ENCODE measurements around the gene PGRMC1. TPM values are rescaled to one million over a fixed set of nuclear protein-coding genes. Genes with fewer than 3 reads are reported as not detected.

PGRMC1 gene
- total RNA-seq, 1 experiment from 2014 or later, result 177 TPM

DNA sequence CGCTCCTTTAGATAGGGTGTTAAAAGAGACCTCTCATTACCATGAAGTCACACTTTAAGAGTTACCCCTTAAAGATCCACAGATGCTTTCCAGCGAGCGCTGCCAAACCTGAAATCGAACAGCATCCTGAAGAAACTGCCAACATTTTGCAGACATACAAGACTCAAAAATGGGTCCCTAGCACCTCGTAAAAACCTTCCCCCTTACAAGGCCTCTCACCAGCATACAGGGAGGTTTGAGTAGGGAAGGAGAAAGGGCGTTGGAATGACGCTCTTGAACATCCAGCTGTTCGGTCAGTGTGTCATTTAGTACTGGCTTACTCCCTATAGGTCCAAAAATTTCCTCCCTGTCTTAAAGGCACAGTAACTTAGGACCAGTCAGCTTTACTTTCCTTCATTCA is 45.3 kb upstream of the PGRMC1 start:
- DNase-seq (ENCODE audit: low spot score) (no peak), ATAC-seq (no peak)
- Mint-ChIP-seq H3K27me3 (ENCODE audit: low read depth) (no peaks in the 10 kb centered on the region), H3K4me1 (no peaks in the 10 kb centered on the region), H3K9me3 (no peaks in the 10 kb centered on the region), H3K36me3 (no peaks in the 10 kb centered on the region), H3K27ac (no peak overlapping the region), H3K4me3 (no peak overlapping the region)
- no peak for TF ChIP-seq OVOL2 (CRISPR knock-in tag; IDR thresholded peaks at IDR 0.05; ENCODE audit: borderline replicate concordance)
- no peak for TF ChIP-seq TEAD1 (CRISPR knock-in tag; IDR thresholded peaks at IDR 0.05)
- TF ChIP-seq CREB1 (CRISPR knock-in tag; IDR thresholded peaks at IDR 0.05), result no peak
- TF ChIP-seq, protein P1, sequence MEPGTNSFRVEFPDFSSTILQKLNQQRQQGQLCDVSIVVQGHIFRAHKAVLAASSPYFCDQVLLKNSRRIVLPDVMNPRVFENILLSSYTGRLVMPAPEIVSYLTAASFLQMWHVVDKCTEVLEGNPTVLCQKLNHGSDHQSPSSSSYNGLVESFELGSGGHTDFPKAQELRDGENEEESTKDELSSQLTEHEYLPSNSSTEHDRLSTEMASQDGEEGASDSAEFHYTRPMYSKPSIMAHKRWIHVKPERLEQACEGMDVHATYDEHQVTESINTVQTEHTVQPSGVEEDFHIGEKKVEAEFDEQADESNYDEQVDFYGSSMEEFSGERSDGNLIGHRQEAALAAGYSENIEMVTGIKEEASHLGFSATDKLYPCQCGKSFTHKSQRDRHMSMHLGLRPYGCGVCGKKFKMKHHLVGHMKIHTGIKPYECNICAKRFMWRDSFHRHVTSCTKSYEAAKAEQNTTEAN (CRISPR knock-in tag; IDR thresholded peaks at IDR 0.05), result no peak
- TF ChIP-seq, protein P2, sequence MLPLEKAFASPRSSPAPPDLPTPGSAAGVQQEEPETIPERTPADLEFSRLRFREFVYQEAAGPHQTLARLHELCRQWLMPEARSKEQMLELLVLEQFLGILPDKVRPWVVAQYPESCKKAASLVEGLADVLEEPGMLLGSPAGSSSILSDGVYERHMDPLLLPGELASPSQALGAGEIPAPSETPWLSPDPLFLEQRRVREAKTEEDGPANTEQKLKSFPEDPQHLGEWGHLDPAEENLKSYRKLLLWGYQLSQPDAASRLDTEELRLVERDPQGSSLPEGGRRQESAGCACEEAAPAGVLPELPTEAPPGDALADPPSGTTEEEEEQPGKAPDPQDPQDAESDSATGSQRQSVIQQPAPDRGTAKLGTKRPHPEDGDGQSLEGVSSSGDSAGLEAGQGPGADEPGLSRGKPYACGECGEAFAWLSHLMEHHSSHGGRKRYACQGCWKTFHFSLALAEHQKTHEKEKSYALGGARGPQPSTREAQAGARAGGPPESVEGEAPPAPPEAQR (CRISPR knock-in tag; IDR thresholded peaks at IDR 0.05), result no peak
- no peak for TF ChIP-seq ZNF121 (CRISPR knock-in tag; IDR thresholded peaks at IDR 0.05)
- TF ChIP-seq, protein P3, sequence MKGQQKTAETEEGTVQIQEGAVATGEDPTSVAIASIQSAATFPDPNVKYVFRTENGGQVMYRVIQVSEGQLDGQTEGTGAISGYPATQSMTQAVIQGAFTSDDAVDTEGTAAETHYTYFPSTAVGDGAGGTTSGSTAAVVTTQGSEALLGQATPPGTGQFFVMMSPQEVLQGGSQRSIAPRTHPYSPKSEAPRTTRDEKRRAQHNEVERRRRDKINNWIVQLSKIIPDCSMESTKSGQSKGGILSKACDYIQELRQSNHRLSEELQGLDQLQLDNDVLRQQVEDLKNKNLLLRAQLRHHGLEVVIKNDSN (CRISPR knock-in tag; IDR thresholded peaks at IDR 0.05), result no peak
- TF ChIP-seq, protein P4, sequence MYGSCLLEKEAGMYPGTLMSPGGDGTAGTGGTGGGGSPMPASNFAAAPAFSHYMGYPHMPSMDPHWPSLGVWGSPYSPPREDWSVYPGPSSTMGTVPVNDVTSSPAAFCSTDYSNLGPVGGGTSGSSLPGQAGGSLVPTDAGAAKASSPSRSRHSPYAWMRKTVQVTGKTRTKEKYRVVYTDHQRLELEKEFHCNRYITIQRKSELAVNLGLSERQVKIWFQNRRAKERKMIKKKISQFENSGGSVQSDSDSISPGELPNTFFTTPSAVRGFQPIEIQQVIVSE (CRISPR knock-in tag; IDR thresholded peaks at IDR 0.05; ENCODE audit: borderline replicate concordance), result no peak
- no peak for TF ChIP-seq FOXP1 (CRISPR knock-in tag; IDR thresholded peaks at IDR 0.05; ENCODE audit: borderline replicate concordance)
- TF ChIP-seq SMAD3 (CRISPR knock-in tag; IDR thresholded peaks at IDR 0.05; ENCODE audit: borderline replicate concordance), result no peak
- no peak for TF ChIP-seq SMAD4 (CRISPR knock-in tag; IDR thresholded peaks at IDR 0.05)
- ChIA-PET CTCF (no interaction called here), POLR2A (no interaction called here)

DNA sequence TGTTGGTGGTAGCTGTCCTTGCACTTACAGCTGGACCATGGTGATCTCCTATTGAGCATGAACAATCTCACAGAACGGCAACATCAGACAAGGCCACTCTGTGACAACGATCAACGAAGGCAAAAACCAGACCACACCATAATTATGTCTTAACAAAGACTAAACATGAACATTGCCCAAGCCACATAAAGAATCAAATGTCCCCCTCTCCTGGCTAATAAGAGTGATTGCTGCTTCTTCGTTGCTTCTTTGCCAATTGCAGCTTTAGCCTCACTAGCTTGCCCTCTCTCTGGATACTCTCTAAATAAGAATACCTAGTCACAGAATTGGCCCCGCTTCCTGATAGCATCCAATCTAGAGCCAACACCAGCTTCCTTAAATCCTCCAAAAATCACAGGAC is 41.5 kb upstream of the PGRMC1 start:
- TF ChIP-seq RORB (CRISPR knock-in tag; IDR thresholded peaks at IDR 0.05) (no peak), FOXP1 (CRISPR knock-in tag; IDR thresholded peaks at IDR 0.05; ENCODE audit: borderline replicate concordance) (no peak), NFE2L1 (CRISPR knock-in tag; IDR thresholded peaks at IDR 0.05) (no peak), ESRRA (CRISPR knock-in tag; IDR thresholded peaks at IDR 0.05; ENCODE audit: borderline replicate concordance) (no peak), JAZF1 (CRISPR knock-in tag; IDR thresholded peaks at IDR 0.05) (no peak), NFYB (CRISPR knock-in tag; conservative IDR thresholded peaks at IDR 0.05; ENCODE audit: low read depth) (no peak), HMGA2 (CRISPR knock-in tag; IDR thresholded peaks at IDR 0.05) (no peak), CREM (CRISPR knock-in tag; IDR thresholded peaks at IDR 0.05) (no peak), NR2C2 (CRISPR knock-in tag; IDR thresholded peaks at IDR 0.05) (no peak), IRF2 (CRISPR knock-in tag; IDR thresholded peaks at IDR 0.05; ENCODE audit: borderline replicate concordance, low read depth) (no peak), SOX15 (CRISPR knock-in tag; IDR thresholded peaks at IDR 0.05) (no peak), ZNF232 (CRISPR knock-in tag; IDR thresholded peaks at IDR 0.05) (no peak), FOXJ3 (CRISPR knock-in tag; IDR thresholded peaks at IDR 0.05; ENCODE audit: borderline replicate concordance) (no peak), OVOL2 (CRISPR knock-in tag; IDR thresholded peaks at IDR 0.05; ENCODE audit: borderline replicate concordance) (no peak)
- TF ChIP-seq, protein P5, sequence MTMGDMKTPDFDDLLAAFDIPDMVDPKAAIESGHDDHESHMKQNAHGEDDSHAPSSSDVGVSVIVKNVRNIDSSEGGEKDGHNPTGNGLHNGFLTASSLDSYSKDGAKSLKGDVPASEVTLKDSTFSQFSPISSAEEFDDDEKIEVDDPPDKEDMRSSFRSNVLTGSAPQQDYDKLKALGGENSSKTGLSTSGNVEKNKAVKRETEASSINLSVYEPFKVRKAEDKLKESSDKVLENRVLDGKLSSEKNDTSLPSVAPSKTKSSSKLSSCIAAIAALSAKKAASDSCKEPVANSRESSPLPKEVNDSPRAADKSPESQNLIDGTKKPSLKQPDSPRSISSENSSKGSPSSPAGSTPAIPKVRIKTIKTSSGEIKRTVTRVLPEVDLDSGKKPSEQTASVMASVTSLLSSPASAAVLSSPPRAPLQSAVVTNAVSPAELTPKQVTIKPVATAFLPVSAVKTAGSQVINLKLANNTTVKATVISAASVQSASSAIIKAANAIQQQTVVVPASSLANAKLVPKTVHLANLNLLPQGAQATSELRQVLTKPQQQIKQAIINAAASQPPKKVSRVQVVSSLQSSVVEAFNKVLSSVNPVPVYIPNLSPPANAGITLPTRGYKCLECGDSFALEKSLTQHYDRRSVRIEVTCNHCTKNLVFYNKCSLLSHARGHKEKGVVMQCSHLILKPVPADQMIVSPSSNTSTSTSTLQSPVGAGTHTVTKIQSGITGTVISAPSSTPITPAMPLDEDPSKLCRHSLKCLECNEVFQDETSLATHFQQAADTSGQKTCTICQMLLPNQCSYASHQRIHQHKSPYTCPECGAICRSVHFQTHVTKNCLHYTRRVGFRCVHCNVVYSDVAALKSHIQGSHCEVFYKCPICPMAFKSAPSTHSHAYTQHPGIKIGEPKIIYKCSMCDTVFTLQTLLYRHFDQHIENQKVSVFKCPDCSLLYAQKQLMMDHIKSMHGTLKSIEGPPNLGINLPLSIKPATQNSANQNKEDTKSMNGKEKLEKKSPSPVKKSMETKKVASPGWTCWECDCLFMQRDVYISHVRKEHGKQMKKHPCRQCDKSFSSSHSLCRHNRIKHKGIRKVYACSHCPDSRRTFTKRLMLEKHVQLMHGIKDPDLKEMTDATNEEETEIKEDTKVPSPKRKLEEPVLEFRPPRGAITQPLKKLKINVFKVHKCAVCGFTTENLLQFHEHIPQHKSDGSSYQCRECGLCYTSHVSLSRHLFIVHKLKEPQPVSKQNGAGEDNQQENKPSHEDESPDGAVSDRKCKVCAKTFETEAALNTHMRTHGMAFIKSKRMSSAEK (CRISPR knock-in tag; IDR thresholded peaks at IDR 0.05; ENCODE audit: borderline replicate concordance), result no peak
- TF ChIP-seq, protein P6, sequence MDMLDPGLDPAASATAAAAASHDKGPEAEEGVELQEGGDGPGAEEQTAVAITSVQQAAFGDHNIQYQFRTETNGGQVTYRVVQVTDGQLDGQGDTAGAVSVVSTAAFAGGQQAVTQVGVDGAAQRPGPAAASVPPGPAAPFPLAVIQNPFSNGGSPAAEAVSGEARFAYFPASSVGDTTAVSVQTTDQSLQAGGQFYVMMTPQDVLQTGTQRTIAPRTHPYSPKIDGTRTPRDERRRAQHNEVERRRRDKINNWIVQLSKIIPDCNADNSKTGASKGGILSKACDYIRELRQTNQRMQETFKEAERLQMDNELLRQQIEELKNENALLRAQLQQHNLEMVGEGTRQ (CRISPR knock-in tag; IDR thresholded peaks at IDR 0.05), result no peak
- TF ChIP-seq, protein P4 (CRISPR knock-in tag; IDR thresholded peaks at IDR 0.05; ENCODE audit: borderline replicate concordance), result no peak
- TF ChIP-seq, protein P7, sequence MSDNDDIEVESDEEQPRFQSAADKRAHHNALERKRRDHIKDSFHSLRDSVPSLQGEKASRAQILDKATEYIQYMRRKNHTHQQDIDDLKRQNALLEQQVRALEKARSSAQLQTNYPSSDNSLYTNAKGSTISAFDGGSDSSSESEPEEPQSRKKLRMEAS (CRISPR knock-in tag; IDR thresholded peaks at IDR 0.05), result no peak
- no peak overlapping the region for H3K27ac Mint-ChIP-seq
- no peaks in the 10 kb centered on the region for H3K27me3 Mint-ChIP-seq (ENCODE audit: low read depth)
- H3K36me3 Mint-ChIP-seq, result no peaks in the 10 kb centered on the region
- ChIA-PET POLR2A (no interaction called here), CTCF (interaction anchor here (0.7 to 1.5 kb wide), 6 partner anchors 9 to 347 kb away, joined by 3 to 12 read pairs (median 4); no protein-coding TSS in a partner anchor)
- DNase-seq (ENCODE audit: low spot score), result no peak
- no peaks in the 10 kb centered on the region for H3K4me1 Mint-ChIP-seq
- no peaks in the 10 kb centered on the region for H3K9me3 Mint-ChIP-seq
- H3K4me3 Mint-ChIP-seq, result no peak overlapping the region
- ATAC-seq, result no peak

Data from WTC11 (cell line).